ENCODE measurements around the gene ITIH4.

ITIH4 gene

DNA sequence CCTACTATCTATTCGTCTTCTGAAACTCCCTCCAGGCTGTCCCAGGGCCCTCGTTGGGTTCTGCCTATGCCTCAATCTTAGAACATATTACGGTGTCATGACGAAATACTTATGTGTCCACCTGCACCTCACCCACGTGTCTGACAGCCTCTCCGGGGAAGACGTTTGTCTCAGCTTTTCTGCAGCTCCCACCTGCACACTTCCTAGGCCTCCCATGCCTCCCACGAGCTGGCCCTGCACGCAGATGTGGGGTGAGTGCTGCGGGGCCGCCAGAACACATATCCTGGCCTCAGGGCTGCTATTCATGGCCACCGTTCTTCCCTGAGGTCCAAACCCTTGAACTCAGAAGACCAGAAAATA, 11.5 kb upstream of the ITIH4 start:
- Histone ChIP-seq H3K9me3 (ENCODE audit: severe bottlenecking) (no peaks in the 10 kb centered on the region), H3K4me3 (ENCODE audit: low read depth, low read length) (no peak overlapping the region), H3K27me3 (ENCODE audit: insufficient read depth, low read depth, severe bottlenecking) (no peaks in the 10 kb centered on the region), H3K27ac (no peak overlapping the region), H3K36me3 (no peaks in the 10 kb centered on the region; the same call in 1 of the 2 replicates)
- no peak for DNase-seq
- TF ChIP-seq, protein P1, sequence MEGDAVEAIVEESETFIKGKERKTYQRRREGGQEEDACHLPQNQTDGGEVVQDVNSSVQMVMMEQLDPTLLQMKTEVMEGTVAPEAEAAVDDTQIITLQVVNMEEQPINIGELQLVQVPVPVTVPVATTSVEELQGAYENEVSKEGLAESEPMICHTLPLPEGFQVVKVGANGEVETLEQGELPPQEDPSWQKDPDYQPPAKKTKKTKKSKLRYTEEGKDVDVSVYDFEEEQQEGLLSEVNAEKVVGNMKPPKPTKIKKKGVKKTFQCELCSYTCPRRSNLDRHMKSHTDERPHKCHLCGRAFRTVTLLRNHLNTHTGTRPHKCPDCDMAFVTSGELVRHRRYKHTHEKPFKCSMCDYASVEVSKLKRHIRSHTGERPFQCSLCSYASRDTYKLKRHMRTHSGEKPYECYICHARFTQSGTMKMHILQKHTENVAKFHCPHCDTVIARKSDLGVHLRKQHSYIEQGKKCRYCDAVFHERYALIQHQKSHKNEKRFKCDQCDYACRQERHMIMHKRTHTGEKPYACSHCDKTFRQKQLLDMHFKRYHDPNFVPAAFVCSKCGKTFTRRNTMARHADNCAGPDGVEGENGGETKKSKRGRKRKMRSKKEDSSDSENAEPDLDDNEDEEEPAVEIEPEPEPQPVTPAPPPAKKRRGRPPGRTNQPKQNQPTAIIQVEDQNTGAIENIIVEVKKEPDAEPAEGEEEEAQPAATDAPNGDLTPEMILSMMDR (IDR thresholded peaks at IDR 0.05; ENCODE audit: low read depth, low read length): no peak

DNA sequence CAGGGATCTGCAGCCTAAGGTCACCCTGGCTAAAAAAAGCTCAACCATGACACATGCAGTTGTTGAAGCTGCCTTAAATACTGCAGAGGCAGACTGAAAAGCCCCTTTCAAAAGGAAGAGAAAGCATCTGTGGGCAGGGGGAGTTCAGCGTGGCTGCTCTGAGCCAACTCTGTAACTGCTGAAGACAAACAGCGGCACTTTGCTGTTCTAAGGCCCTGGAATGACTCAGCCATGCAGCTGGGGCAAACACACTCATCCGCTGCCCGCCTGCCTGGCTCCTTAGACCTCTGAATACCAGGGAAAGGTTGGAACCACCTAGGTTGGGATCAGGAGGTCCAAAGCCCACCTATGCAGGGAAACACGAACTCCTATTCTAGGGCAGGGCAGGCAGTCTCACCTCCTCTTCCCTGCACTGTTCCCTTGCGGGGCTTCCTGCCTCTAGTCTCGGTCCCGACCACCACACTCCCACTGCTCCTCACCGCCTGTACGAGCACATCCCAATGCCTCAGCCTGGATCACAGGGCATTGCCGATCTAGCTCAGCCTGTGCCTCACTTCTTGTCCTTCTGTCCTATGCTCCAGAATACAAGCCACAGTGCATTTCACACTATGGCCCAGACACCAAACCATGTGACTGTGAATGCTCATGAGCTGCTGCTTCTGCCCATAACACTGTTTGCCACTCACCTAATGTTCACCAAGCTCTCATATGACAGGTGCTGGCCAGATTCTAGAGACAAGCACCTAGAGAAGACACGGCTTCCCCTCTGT, 10.9 kb upstream of the ITIH4 start:
- Histone ChIP-seq H3K27me3 (ENCODE audit: insufficient read depth, low read depth, severe bottlenecking) (no peaks in the 10 kb centered on the region), H3K9me3 (ENCODE audit: severe bottlenecking) (no peaks in the 10 kb centered on the region), H3K27ac (no peak overlapping the region), H3K36me3 (no peaks in the 10 kb centered on the region; the same call in 1 of the 2 replicates), H3K4me3 (ENCODE audit: low read depth, low read length) (no peak overlapping the region)
- DNase-seq: no peak
- TF ChIP-seq, protein P1 (IDR thresholded peaks at IDR 0.05; ENCODE audit: low read depth, low read length): no peak

DNA sequence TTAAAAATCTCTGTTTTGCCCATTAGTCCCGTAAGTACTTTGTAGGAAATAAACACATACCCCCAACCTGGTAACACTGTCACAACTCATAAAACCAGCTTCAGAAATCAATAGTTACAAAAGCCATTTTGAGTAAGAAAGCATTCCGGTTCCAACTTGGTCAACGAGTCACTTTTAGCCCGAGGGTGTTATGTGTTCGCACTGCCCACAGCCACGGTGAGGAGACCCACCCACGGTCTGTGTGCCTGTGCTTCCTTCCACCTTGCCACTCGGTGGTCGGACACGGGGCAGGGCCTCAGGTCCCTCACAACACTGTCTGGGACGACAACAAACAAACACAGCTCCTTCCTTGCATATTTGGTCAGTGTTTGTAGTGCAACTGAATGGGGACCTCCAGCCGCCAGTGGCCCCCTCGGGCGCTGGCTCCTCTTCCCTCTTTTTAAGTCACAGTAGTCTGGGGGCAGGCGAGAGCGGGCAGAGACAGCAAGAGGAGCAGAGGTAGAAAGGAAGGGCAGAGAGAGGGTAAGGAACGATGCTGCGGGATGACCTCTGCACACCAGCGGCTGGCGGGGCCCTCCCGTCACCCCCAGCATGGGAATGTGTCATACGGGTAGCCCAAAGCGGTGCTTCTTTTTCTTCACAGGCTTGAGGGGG, 9.5 kb upstream of the ITIH4 start:
- Histone ChIP-seq H3K36me3 (no peaks in the 10 kb centered on the region; the same call in 1 of the 2 replicates), H3K9me3 (ENCODE audit: severe bottlenecking) (no peaks in the 10 kb centered on the region)
- no peak for DNase-seq

DNA sequence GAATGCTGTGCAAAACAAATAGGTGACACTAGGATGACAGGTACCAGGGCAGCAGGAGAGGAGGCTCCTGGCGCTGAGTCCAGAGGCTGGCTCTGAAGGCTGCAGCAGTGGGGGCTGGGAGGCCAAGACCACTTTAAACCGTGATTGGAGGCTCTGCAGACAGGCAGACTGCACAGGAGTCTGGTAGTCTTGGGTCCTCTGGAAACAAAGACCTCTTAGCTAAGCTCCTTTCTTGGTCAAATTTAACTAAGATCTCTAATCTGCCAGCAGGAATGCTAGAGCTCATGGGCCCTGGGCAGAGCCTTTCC, 8.8 kb upstream of the ITIH4 start:
- Histone ChIP-seq H3K36me3 (no peaks in the 10 kb centered on the region; the same call in 1 of the 2 replicates), H3K9me3 (ENCODE audit: severe bottlenecking) (no peaks in the 10 kb centered on the region), H3K4me3 (ENCODE audit: low read depth, low read length) (no peak overlapping the region), H3K27me3 (ENCODE audit: insufficient read depth, low read depth, severe bottlenecking) (no peaks in the 10 kb centered on the region), H3K27ac (peak overlapping the region; percentile 64)
- peak; percentile 56 for DNase-seq
- TF ChIP-seq, protein P1 (IDR thresholded peaks at IDR 0.05; ENCODE audit: low read depth, low read length): no peak

More for the DNA sequence above, 9.5 kb upstream of the ITIH4 start:
- H3K27ac ChIP-seq: peak overlapping the region; percentile 64
- H3K4me3 ChIP-seq (ENCODE audit: low read depth, low read length): no peak overlapping the region
- TF ChIP-seq, protein P1 (IDR thresholded peaks at IDR 0.05; ENCODE audit: low read depth, low read length): no peak
- H3K27me3 ChIP-seq (ENCODE audit: insufficient read depth, low read depth, severe bottlenecking): no peaks in the 10 kb centered on the region

DNA sequence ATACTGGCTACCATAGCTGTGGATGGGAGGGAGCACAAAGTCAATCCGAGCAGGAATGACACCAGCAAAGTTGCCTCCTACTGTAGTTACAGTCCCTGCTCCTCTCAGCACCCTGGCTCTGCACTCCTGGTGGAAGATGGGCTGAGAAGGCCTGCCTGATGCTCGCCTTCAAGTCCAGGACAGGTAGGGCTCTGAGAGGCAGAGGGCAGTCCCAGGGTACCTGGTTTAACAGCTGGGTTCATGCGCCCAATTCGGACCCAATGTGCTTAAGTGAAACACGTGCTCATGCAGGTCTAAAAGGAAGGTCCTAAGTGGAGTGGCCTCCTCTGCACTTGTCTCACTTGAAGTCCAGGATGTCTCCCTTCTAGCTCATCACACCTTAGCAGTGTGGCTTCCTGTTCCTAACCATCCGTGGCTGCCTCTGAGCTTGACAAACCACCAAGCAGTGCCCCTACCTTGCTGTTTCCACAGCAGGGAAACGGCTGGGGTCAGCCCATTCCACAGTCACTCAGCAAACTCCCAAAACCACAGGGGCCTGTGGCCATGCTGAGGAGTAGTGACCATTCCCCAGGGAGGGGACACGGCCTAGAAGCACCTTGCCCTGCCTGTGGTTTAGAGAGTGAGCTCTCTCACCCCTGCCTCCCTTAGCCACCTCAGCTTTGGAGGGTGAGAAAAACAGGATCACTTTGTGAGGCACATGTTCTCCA, 8.2 kb upstream of the ITIH4 start:
- DNase-seq: no peak
- TF ChIP-seq, protein P1 (IDR thresholded peaks at IDR 0.05; ENCODE audit: low read depth, low read length): no peak
- Histone ChIP-seq H3K9me3 (ENCODE audit: severe bottlenecking) (no peaks in the 10 kb centered on the region), H3K27ac (peak overlapping the region; percentile 64), H3K36me3 (no peaks in the 10 kb centered on the region; the same call in 1 of the 2 replicates), H3K27me3 (ENCODE audit: insufficient read depth, low read depth, severe bottlenecking) (no peaks in the 10 kb centered on the region), H3K4me3 (ENCODE audit: low read depth, low read length) (no peak overlapping the region)

All from WERI-Rb-1 (cell line).